Activated naive CD4-positive, alpha-beta T cell treated with Interleukin-2 at 50 U/mL for 16 hours (primary cell): ENCODE measurements around the gene TBX1.

Source experiments
- DNase-seq: peaks from one replicate; pipeline ENCODE4 v3.0.0-alpha.2; 2020

The TBX1 gene

GRCh38 chr22:19760058-19760950 is at the start of gene TBX1:
Gene TBX1 (plus strand): TSS chr22:19760778. CDS start chr22:19760844, 66 bp downstream.
- DNase-seq = no peak

GRCh38 chr22:19713245-19713644 is 47.3 kb upstream of the TBX1 start:
- no peak for DNase-seq

GRCh38 chr22:19713650-19714311 is 46.8 kb upstream of the TBX1 start:
- DNase-seq = no peak

- no peak for DNase-seq
Measured at GRCh38 chr22:19714312-19715187, 46.0 kb upstream of the TBX1 start, which contains the start of gene SEPTIN5. Gene SEPTIN5 (plus strand): TSS chr22:19714503. CDS start chr22:19714589, 86 bp downstream.

- DNase-seq = no peak
Measured at GRCh38 chr22:19715188-19715930, 45.2 kb upstream of the TBX1 start.

GRCh38 chr22:19716041-19716828 is 44.3 kb upstream of the TBX1 start:
- DNase-seq = no peak

GRCh38 chr22:19716829-19717105 is 43.8 kb upstream of the TBX1 start:
- DNase-seq = no peak

GRCh38 chr22:19717181-19717580 is 43.4 kb upstream of the TBX1 start:
- no peak for DNase-seq

GRCh38 chr22:19717691-19718455 is 42.7 kb upstream of the TBX1 start:
- DNase-seq = peak; percentile 85

- no peak for DNase-seq
Measured at GRCh38 chr22:19718456-19719049, 42.0 kb upstream of the TBX1 start.

GRCh38 chr22:19719050-19719482 is 41.5 kb upstream of the TBX1 start:
- DNase-seq = peak; percentile 24

GRCh38 chr22:19719488-19720021 is 41.0 kb upstream of the TBX1 start:
- DNase-seq = no peak

- no peak for DNase-seq
Measured at GRCh38 chr22:19720150-19720827, 40.3 kb upstream of the TBX1 start.

GRCh38 chr22:19720999-19721329 is 39.6 kb upstream of the TBX1 start:
- DNase-seq = no peak

- no peak for DNase-seq
Measured at GRCh38 chr22:19721330-19722177, 39.0 kb upstream of the TBX1 start.

GRCh38 chr22:19722178-19722981 is 38.2 kb upstream of the TBX1 start:
- DNase-seq = no peak

- no peak for DNase-seq
Measured at GRCh38 chr22:19722982-19723231, 37.7 kb upstream of the TBX1 start.
